GM12892 (cell line): Measurements from ENCODE around the gene MCMBP.

Experiments used
- POLR2A ChIP-seq: IDR thresholded peaks from 2 replicates; pipeline ENCODE4 v1.6.1; 2011; ENCODE audit warnings: low read depth, low read length, control low read depth
- POLR2AphosphoS5 ChIP-seq: IDR thresholded peaks from 2 replicates; pipeline ENCODE4 v1.6.1; 2011; ENCODE audit warnings: low read depth, low read length, control low read depth
- TAF1 ChIP-seq: IDR thresholded peaks from 2 replicates; pipeline ENCODE4 v1.6.1; 2011; ENCODE audit warnings: low read depth, mild to moderate bottlenecking, control low read depth, low read length, borderline replicate concordance

DNA sequence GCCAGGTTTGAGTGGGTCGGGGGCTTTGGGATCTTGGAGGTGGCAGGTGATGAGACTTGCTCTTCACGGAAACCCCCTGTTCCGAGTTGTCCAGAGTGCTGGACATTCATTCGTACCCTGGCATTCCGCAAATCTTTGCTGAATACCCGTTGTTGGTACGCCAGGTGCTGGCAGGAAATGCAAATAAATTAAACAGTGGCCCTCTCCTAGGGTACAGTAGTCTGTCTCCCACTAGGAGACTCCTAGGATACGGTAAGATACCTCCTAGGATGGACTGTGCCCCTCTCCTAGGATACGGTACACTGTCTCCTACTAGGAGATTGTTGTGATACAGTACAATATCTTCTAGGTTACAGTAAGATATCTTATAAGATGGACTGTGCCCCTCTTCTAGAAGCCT, 20.4 kb upstream of the MCMBP start:
- no peak for TF ChIP-seq TAF1
- no peak for TF ChIP-seq POLR2A
- TF ChIP-seq POLR2AphosphoS5: no peak
